Nephron (organoid): ENCODE data around the gene C11orf71.

Source experiments
- H3K27ac Mint-ChIP-seq, 3 experiments: 2 replicates each; pipeline ENCODE4 v1.8.0; 2020; ENCODE audit warnings: mixed read lengths in 3 of 3, mild to moderate bottlenecking in 2 of 3, moderate library complexity in 1 of 3
- H3K27me3 Mint-ChIP-seq: 2 replicates; pipeline ENCODE4 v1.8.0; 2021; ENCODE audit warnings: low read depth, mild to moderate bottlenecking, moderate library complexity, mixed read lengths
- H3K36me3 Mint-ChIP-seq: 2 replicates; pipeline ENCODE4 v1.8.0; 2020; ENCODE audit warnings: low read depth, mixed read lengths
- H3K4me1 Mint-ChIP-seq: 2 replicates; pipeline ENCODE4 v1.8.0; 2020; ENCODE audit warnings: mixed read lengths
- H3K4me3 Mint-ChIP-seq, 3 experiments: 2 replicates each; pipeline ENCODE4 v1.8.0; 2020; ENCODE audit warnings: mild to moderate bottlenecking in 3 of 3, mixed read lengths in 3 of 3, moderate library complexity in 2 of 3
- H3K9me3 Mint-ChIP-seq: 2 replicates; pipeline ENCODE4 v1.8.0; 2020; ENCODE audit warnings: mixed read lengths
- CTCF ChIP-seq, 3 experiments: fragments of 200-600 bp; sonication (generic); IDR thresholded peaks; one replicate each; pipeline ENCODE4 v1.5.0; 2021; ENCODE audit warnings: antibody characterized with exemption in 3 of 3; ENCODE audit not compliant: unreplicated experiment in 3 of 3

The C11orf71 gene

GRCh38 chr11:114368918-114369680 is 31.2 kb downstream of the C11orf71 start:
- peaks cover 3% of the 10 kb centered on the region for H3K27me3 Mint-ChIP-seq
- no peak overlapping the region for H3K27ac Mint-ChIP-seq
- H3K4me1 Mint-ChIP-seq, result no peaks in the 10 kb centered on the region
- no peaks in the 10 kb centered on the region for H3K36me3 Mint-ChIP-seq
- no peak for TF ChIP-seq CTCF (IDR thresholded peaks at IDR 0.05; ENCODE audit: unreplicated experiment in 3 of 3)
- no peaks in the 10 kb centered on the region for H3K9me3 Mint-ChIP-seq
- H3K4me3 Mint-ChIP-seq, result no peak overlapping the region

GRCh38 chr11:114367244-114367957 is 32.9 kb downstream of the C11orf71 start:
- Mint-ChIP-seq H3K27ac (no peak overlapping the region), H3K4me1 (no peaks in the 10 kb centered on the region), H3K9me3 (no peaks in the 10 kb centered on the region), H3K4me3 (no peak overlapping the region), H3K27me3 (peaks cover 10% of the 10 kb centered on the region), H3K36me3 (no peaks in the 10 kb centered on the region)
- no peak for TF ChIP-seq CTCF (IDR thresholded peaks at IDR 0.05; ENCODE audit: unreplicated experiment in 3 of 3)

GRCh38 chr11:114366331-114367243 is 33.7 kb downstream of the C11orf71 start:
- Mint-ChIP-seq H3K27me3 (peaks cover 11% of the 10 kb centered on the region), H3K36me3 (no peaks in the 10 kb centered on the region), H3K4me3 (no peak overlapping the region), H3K9me3 (no peaks in the 10 kb centered on the region), H3K27ac (no peak overlapping the region), H3K4me1 (no peaks in the 10 kb centered on the region)
- TF ChIP-seq CTCF (IDR thresholded peaks at IDR 0.05; ENCODE audit: unreplicated experiment in 3 of 3), result no peak

GRCh38 chr11:114362958-114363357 is 37.4 kb downstream of the C11orf71 start:
- Mint-ChIP-seq H3K27ac (no peak overlapping the region), H3K4me3 (no peak overlapping the region), H3K36me3 (no peaks in the 10 kb centered on the region), H3K9me3 (peaks cover 4% of the 10 kb centered on the region), H3K27me3 (peaks cover 11% of the 10 kb centered on the region), H3K4me1 (no peaks in the 10 kb centered on the region)
- no peak for TF ChIP-seq CTCF (IDR thresholded peaks at IDR 0.05; ENCODE audit: unreplicated experiment in 3 of 3)

GRCh38 chr11:114362326-114362725 is 38.0 kb downstream of the C11orf71 start:
- Mint-ChIP-seq H3K9me3 (peaks cover 4% of the 10 kb centered on the region), H3K4me3 (no peak overlapping the region), H3K4me1 (peaks cover 5% of the 10 kb centered on the region), H3K27me3 (peaks cover 11% of the 10 kb centered on the region), H3K36me3 (no peaks in the 10 kb centered on the region), H3K27ac (no peak overlapping the region)
- no peak for TF ChIP-seq CTCF (IDR thresholded peaks at IDR 0.05; ENCODE audit: unreplicated experiment in 3 of 3)
